Activated CD4-positive, alpha-beta T cell treated with anti-CD3 and anti-CD28 coated beads, Interleukin-2, amount 50 U/mL, for 48 hours (primary cell): ENCODE data around the gene MZB1.
"Not testable (repeated sequence)": the region's sequence is repeated elsewhere in the genome, so short reads cannot be mapped to it uniquely, and the experiment has no call there.

Source experiments
- DNase-seq, 2 experiments: peaks; one replicate each; pipeline ENCODE4 v3.0.0-alpha.2; 2020

The MZB1 gene

DNA sequence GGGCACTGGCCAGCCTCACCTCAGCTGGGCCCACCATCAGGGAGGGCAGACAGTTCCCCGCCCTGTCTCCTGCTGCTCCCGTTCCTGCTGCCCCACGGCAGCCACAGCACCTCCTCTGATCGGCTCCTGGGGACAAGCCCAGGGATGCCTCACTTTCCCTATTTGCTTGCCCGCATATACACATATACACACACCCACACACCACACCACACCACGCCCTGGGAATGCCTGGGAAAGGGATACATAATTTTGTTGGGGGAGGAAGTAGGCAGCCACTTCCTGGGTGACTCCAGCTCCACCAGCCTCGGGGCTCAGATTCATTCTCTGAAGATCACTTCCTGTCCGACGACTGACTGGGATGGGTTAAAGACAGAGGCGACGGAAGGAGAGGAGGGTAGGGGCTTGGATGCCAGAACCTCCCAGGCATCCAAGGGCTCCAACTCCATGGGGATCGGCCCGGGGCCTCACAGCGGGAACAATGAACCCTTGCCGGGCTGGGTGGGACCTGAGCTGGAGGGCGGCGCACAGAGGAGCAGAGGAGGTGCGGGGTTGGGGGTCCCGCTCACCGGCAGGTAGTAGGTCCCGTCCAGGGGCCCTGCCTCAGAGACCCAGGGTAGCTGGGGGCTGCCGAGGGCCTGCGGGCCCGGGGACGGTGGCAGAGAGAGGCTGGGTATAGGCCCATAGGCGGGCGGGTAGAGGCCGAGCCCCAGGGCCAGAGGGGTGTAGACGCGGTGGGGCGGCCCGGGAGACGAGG, 2.0 kb upstream of the MZB1 start:
- DNase-seq: peak; percentile 40 to 55

DNA sequence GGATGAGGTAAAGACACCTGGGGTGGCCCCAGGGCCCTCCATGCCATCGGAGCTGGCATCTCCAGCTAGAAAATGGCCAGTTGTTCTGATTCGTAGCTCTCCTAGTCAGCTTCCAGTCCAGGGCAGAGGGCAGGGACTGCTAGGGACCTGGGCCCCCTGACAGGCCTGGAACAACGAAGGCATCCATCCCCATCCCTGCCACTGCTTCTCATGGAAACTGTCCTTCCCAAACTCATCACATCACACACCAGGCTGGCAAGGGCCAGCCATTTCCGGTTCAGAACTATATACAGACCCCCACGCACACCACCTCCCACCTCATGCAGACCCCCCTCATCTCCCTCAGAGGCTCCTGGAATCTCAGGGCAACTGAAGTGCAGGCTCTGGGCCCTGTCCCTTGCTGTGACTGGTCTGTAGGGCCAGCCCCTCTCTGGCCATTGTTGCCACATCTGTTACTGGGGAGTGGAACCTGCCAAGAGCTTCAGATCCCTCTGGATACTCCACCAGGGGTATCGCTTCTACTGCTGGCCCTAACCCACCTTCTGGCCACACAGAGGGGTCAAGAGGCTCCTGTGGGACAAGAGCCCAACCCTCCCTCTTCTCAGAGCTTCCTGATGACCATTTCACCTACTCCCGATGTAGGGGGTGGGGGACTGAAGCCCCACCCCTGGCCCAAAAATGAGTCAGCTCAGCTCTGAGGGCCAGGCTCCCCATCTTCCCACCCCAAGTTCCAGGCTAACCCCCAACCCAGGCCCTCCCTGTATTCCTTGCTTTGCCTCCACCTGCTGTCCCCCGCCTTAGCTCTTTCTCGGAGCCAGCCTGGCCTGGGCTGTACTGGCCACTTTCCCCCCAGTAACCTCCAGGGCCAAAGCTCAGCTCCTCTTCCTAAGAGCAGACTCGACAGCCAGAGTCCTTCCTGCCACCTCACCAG, 1.2 kb upstream of the MZB1 start:
- DNase-seq: no peak

DNA sequence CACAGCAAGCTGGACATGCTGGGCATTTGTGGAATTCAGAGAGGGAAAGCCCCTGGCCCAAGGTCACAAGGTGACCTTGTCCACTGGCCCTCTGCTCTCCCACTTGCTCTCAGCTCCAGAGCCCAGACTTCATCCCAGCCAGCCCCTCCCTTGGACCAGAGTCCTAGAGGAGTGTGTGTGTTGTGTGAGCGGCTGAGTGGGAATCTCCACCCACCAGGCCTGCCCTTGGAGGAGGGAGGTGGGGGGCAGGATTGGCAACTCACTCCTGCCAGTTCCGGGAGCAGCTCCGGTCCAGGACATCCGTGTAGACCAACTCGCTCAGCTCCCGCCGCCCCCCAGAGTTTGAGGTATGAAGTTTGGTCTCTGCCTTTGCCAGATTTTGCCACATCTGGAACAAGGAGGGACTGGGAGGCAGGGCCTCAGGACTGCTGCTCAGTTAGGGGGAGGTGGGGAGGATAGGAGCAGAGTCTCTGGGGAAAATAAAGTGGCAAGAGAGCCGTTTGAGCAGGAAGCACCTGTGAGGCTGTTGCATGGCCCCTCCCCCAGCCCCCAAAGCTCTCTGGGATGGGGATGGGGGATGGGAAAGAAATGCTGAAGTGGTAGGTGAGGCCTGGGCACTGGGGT, 1.4 kb downstream of the MZB1 start:
- no peak for DNase-seq

DNA sequence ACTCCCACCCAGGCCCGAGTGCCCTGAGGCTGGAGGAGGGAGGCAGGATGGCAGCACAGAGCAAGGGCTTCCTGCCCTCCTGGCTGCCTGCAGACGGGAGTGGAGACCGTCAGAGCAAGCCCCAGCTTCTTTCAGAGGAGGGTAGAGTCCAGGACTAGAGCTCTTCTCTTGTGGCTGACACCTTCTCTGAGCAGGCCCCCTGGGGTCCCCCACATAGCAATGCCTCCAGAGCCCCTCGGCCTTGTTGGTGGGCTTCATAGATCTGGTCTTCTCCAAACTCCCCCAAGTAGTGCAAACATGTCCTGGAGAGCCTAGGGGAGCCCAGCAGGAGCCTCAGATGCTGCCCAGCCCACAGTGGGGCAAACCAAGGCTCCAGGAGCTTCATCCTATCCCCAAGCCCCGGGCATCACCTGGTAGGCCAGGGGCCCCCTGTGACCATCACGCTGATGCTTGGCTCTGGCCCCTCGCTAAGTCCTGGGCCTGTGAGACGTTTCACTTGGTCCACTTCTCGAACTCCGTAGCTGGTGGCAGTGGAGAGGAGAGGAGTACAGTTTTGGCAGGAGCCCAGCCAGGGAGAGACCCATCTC, 2.0 kb downstream of the MZB1 start:
- DNase-seq: no peak

DNA sequence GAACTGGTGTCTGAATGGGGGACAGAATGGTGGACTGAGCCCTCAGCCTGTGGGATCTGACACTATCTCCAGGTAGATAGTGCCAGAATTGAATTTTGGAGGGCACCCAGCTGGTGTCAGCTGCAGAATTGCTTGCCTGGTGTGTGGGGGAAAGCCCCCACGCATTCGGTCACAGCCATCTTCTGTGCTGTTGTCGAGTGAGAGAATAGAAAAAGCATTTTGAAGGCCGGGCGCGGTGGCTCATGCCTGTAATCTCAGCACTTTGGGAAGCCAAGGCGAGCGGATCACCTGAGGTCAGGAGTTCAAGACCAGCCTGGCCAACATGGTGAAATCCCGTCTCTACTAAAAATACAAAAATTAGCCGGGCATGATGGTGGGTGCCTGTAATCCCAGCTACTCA, 2.8 kb downstream of the MZB1 start:
- DNase-seq: not testable (repeated sequence)

DNA sequence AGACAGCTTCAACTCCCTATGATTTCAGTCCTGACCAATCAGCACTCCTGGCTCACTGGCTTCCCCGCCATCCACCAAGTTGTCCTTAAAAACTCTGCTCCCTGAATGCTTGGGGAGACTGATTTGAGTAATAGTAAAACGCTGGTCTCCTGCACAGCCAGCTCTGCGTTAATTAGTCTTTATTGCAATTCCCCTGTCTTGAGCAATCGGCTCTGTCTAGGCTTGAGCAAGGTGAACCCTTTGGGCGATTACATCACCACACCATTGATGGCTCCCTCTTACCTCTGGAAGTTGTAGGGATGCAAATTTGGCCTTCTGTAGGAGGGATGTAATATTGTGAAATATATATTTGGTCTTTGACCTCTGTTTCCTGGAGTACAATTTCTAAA, 3.7 kb downstream of the MZB1 start:
- no peak for DNase-seq

DNA sequence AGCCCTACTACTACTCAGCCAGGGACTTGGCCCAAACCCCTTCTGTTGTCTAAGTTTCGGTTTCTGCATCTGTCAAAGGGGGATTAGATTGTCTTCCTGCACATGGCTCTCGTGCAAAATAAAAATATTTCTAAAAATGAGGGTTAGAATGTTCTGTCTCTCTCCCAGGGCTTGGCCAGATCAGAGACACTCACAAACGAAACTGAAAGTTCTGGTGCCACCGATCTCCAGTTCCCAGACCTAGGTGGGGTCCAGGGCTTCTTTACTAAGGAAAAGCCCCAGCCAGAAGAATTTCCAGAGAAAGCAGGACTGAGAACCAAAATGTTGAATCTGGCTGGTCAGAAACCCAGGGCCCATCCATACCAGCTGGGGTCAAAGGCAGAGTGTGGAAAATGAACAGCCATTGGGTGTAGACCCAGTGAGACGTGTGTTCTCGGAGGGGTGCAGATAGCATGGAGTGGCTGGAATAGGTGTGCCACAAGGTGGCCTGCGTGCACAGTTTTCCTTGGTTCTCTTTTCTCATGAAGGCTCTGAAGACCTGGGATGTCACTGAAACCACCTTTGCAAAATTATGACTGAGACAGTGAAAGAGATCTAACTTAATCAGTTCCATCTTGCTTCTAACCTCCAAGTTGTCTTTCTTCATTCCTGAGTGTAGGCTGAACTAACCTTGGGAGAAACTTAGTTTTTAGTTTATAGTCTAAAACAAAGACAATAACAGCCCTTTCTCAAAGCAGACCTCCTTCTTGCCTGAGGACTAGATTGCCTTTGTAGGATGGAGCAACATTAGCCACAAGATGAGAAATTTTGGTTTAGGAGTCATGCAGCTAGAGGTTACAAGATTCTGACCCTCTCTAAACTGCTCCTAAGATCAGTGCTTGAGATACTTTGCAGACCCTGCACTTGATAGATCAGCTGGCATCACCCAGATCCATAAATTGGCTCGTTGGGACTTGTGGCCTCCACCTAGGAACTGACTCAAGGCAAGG, 4.4 kb downstream of the MZB1 start:
- DNase-seq: peak in 1 of 2 experiments; percentile 25

DNA sequence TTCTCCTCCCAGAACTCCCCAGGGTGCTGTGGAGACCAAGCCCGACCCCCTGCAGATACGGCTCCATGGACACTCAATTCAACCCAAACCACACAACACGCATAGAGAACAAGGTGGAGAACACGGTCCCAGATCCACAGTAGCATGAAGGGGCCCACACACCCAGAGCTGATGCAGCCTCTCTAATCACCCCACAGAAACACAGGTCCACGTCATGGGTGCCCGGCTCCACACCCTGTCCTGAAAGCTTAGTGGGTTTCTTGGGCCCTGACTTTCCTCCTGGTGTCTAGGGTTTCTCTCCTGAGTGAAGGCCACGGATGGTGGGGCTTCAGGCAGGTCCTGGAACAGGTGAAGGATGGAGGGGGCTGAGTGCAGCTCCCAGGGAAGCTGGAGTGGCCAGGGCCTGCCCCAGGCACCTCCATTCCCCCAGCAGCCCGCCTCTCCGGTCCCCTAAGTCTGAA, 5.1 kb downstream of the MZB1 start:
- no peak for DNase-seq

DNA sequence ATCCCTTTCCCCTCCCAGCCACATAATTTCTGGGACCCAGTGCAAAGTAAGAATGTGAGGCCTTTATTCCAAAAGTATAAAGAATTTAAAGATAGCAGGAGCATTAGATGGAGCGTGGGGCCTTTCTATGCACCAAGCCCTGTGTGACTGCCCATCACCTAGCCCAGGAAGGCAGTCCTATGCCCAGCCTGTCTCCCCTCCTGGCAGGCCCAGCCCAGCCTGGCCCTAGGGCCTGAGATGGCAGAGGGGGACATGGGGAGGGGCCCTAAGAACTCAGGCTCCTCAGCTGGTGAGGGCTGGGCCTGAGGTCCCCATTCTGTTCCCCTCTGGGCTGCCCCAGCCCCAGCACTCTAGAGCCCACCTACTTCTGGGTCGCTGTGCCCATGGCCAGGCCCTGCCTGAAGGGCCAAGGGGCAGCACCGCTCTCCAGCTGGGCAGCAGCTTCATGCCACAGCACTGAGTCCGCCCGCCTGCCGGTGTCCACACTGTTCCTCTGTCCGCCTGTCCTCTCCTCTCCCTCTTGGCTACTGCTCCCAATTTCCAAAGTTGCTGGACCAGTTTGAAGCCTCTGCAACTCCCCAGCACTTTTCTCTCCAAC, 5.6 kb downstream of the MZB1 start:
- no peak for DNase-seq

DNA sequence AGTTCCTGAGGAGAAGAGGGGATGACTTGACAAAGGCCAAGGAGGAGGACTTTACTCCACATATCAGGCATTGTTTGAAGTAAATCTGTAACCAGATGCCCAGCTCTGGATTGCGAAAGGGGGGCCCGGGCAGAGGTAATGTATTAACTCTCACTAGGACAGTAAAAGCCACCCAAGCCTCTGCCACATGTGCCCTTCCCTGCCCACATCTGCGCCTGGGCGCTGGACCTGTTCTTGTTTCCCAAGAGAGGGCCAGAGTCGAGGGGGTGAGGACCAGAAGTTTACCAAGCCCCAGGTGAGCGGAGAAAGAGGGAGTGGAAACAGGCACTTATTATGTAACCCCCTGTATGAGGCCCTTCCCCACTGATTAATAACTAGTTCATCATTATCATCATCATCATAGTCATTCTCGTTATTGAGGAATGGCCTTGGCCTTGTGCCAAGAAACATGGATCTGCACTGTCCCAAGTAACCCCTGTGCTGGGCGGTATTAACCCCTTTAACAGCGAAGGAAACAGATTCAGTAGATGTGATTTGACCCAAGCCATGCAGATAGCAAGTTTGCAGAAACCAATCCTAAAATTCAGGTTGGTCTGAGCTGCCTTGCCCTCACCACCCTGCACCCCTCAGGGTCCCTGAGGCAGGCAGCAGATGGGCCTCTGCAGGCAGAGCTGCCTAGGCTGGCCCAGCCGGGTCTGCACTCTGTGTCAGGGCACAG, 6.3 kb downstream of the MZB1 start, which contains the start of gene SLC23A1:
TSS of gene SLC23A1 (minus strand) at position 23 of the 718 bp plus-strand sequence. CDS start 44 bp downstream, outside the sequence.
- DNase-seq: no peak

DNA sequence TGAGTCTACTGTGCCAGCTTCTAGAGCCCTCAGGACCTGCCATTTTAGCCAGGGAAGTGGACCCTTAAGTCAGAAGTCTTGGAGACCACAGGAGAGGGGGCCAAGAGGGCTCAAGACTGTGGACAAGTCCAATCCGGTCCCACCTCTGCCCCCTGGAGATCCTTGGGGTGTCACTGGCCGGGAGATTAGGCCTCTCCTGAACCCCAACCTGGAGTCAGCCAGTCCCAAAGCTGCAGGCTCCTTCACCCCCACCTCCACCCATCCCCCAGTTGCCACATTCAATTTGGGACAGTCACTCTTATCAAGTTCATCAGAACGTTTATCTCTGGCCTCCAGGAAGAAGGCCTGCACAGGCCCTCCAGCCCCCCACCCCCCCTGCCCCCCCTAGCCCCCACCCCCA, 6.9 kb downstream of the MZB1 start:
- no peak for DNase-seq

DNA sequence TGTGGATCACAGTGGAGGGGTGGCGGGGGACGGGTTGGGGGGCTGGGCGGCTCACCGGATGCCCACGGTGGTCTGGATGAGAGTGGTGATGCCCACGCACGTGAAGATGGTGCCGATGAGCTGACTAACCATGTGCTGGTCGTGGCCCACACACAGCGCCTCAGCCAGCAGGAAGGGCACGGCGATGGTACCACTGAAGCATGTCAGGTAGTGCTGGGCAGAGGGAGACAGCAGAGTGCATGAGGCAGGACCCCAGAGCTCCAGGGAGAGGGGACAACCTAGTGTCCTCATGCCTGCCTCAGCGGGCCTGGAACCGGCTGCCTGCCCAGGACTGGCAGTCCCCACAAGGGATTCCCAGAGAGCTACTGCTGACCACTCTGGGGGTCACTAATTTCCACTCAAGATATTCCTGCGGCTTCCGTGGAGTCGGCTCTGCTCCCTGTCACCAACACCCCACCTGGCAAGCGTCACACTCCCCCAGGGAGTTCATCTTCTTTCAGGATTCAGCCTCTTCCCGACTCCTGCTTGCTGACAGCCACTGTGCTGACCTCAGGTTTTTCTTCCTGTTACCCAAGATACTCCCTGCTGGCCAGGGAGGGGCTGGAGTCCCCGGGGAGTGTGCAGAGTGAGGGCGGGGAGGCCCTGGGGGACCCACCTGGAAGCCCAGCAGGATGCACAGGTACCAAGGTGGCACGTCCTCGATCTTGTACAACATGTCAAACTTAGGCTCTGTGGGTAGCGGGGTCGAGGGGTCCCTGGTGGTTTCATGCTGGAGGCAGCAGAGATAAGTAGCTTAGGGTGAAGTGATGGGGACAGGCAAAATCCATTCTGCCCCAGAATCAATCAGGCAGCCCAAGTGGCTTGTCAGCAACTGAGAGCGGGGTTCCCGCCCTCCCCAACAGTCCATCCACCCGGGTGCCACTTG, 7.6 kb downstream of the MZB1 start:
- DNase-seq: no peak

DNA sequence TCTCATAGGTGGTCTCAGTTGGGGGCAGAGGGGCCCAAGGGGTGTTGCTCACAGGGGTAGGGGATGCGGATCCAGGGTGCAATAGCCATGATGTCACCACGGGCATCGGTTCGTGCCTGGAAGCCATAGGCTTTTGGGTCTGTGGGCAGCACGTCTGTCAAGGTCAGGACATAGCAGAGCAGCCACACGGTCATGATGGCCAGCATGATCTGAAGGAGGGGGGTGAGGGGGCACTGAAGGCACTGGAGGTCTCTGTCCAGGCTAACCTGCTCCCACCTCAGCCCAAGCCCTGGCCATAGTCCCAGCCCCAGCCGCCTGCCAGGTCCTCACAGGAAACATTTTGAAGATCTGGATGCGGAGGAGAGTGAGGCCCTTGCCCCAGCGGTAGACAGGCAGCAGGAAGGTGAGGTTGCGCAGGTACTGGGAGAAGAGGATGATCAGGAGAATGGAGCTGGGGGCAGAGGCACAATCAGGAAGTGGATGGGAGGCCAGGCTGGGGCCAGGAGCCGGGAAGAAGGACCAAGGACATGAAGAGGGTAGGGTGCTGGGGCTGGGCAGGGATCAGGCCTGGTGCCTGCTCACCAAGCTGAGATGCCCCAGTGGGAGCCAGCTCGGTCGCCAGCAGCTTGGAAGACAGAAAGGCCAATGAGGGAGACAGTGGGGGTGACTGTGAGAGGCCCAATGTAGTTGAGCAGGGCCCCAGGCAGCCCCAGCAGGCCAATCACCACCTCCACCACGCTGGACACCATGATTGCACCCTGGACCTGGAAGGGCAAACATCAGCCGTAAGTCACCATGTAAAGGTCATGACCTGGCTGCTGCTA, 9.9 kb downstream of the MZB1 start:
- no peak for DNase-seq

DNA sequence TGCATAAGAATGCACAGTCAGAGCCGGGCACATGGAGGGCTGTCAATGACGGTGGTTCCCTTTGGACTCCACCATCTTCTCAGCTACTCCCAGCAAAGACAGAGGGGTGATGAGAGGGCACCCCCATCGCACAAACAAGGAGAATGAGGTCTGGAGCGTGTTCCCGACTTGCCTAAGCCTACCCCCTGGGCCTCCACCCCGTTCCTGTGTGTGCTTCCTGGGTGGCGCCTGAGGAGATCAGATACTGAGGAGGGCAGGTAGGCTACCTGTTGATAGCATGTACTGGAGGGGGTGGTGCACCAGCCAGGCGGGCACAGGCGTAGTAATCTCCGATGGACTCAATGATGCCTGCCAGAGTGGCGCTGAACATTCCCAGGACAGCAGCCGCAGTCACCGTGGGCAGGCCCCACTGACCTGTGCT, 10.8 kb downstream of the MZB1 start:
- no peak for DNase-seq

DNA sequence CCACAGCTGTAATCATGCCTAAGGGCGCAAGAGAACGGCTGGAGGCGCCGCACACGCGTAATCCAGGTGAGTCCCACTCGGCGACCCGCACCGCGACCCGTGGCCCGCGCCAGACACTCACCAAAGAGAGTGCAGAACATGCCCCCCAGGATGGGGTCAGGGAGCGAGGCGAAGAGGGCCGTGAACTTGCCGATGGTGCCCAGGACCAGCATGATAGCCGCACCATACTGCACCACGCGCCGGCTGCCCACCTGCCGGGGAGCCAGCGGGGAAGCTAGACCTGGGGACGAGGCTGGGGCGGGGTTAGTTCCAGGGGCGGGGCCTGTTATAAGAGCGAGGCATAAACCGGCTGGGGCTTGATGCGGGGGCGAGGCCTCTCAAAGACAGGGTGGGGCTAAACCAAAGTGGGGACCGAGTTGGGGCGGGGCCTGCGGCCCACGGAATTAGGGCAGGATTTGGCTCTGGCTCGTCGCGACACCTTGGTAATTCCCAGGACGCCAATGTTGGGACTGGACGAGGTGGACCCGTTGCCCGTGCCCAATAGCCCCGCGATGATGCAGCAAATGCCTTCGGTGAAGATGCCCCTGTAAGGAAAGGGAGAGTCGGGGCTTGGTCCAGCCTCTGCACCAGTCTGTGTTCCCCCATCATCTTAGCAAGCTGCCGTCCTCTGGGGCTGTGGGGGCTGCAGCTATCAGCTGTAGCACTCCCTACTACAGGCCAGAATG, 11.4 kb downstream of the MZB1 start:
- no peak for DNase-seq

DNA sequence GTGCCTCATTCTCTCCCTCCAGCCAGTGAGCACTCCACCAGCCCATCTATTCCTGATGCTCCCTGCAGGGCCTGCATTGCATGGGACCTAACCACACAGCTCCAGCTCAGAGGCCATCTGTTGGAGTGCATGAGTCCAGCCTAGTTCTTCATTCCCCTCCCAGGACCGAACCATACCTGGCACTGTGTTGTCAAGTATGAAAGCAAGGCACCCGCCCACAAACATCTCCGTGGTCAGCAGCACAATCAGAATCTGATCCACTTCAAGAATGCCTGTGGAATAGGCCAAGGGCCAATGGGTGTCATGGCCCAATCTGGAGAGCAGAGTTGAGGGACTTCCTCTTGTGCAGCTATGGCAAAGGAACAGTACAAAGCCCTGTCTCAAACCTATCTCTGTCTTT, 12.5 kb downstream of the MZB1 start:
- DNase-seq: no peak

DNA sequence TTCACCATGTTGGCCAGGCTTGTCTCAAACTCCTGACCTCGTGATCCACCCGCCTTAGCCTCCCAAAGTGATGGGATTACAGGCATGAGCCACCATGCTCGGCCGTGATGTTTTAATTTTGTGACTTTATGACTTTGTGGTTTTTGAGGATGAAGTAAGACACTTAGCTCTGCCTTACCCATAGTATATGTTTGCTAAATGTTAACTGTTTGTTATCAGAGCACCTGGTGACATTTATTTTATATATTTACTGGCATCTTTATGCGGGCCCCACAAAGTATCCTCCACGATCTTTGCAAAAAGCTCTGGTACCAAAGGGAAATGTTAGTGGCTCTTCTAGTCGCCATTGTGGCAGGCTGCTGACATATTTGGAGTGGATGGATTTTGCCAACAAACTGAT, 13.3 kb downstream of the MZB1 start:
- DNase-seq: no peak

DNA sequence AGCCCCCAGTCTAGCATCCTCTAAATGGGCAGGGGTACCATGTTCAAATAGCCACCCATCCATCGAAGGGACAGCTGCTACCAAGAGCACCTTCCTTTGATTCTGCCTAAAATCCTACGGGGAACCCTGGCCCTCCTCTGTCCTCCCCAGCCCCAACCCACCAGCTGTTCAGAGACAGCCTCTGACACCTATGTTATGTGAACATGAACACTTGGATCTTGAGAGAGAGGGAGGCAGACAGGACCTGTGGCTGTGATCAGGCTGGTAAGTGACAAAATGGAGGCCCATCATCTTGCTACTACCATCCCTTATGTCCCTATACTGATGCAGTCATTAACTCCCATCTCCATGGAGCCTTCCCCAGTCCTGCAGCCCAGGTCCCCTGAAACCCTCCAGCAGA, 14.8 kb downstream of the MZB1 start:
- no peak for DNase-seq
